Subcutaneous adipose tissue (tissue), 4 donors: Measurements from ENCODE around the gene TMEM223. TPM values are rescaled to one million over a fixed set of nuclear protein-coding genes. Genes with fewer than 3 reads are reported as not detected.

Source experiments
- total RNA-seq, 4 donors: library from RNA; depleted of rRNA; stranded (reverse); fragments of >200 nt; gene quantifications; one replicate each; pipeline ENCODE4 v1.1.0, GENCODE V29; 2016
- TF ChIP-seq, protein P1 (sequence below): fragments of 450-650 bp; IDR thresholded peaks from one replicate; pipeline ENCODE4 v1.5.1; 2016; ENCODE audit warnings: low read depth, mild to moderate bottlenecking, control low read depth, antibody characterized with exemption, moderate library complexity

Gene TMEM223
- total RNA-seq, 4 donors from 2014 or later, result 14.5 to 22.6 (median 19.3) TPM

- TF ChIP-seq, protein P1, sequence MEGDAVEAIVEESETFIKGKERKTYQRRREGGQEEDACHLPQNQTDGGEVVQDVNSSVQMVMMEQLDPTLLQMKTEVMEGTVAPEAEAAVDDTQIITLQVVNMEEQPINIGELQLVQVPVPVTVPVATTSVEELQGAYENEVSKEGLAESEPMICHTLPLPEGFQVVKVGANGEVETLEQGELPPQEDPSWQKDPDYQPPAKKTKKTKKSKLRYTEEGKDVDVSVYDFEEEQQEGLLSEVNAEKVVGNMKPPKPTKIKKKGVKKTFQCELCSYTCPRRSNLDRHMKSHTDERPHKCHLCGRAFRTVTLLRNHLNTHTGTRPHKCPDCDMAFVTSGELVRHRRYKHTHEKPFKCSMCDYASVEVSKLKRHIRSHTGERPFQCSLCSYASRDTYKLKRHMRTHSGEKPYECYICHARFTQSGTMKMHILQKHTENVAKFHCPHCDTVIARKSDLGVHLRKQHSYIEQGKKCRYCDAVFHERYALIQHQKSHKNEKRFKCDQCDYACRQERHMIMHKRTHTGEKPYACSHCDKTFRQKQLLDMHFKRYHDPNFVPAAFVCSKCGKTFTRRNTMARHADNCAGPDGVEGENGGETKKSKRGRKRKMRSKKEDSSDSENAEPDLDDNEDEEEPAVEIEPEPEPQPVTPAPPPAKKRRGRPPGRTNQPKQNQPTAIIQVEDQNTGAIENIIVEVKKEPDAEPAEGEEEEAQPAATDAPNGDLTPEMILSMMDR, result no peak
These were observed 31.9 kb upstream of the TMEM223 start for GRCh38 chr11:62823677-62824076.

DNA sequence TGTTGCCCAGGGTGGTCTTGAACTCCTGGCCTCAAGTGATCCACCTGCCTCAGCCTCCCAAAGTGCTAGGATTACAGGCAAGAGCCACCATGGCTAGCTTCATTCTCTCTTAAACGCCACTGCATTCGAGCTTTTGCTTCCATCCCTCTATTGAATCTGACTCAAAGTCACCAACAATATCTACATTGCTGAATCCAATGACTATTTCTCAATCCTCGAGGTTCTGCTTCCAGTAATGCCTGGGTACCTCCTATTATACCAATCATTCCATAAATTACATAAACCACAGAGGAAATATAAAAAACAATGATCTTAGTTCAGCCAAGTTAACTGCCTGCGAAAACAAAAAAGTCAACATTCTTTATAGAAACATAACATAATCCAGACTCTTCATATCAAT is 25.3 kb upstream of the TMEM223 start:
- TF ChIP-seq, protein P1, result no peak

DNA sequence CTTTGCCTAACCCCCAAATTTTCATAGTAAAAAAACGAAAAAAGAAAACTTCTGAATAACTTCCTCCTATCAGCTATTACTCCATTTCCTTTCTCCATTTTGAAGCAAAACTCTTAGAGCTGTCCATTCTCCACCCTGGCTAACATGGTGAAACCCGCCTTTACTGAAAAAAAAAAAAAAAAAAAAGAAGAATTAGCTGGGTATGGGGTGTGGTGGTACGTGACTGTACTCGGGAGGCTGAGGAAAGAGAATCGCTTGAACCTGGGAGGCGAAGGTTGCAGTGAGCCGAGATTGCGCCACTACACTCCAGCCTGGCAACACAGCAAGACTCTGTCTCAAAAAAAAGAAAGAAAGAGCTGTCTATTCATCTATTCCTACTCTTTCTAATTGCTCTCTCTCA is 24.8 kb upstream of the TMEM223 start:
- TF ChIP-seq, protein P1, result no peak

DNA sequence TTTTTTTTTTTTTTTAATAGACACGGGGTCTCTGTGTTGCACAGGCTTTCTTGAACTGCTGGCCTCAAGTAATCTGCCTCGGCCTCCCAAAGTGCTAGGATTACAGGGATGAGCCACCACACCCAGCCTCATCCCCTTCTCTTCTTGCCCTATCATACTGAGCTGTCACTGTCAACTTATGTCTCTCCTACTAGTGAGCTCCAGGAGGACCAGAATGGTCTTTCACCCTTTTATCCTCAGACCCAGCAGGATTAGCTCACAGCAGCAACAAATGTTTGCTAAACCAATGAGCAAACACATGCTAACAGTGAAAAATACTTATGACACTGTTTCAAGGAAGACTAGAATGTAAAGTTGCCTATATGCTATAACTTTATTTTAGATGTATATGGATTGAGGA is 19.9 kb upstream of the TMEM223 start:
- TF ChIP-seq, protein P1, result no peak

DNA sequence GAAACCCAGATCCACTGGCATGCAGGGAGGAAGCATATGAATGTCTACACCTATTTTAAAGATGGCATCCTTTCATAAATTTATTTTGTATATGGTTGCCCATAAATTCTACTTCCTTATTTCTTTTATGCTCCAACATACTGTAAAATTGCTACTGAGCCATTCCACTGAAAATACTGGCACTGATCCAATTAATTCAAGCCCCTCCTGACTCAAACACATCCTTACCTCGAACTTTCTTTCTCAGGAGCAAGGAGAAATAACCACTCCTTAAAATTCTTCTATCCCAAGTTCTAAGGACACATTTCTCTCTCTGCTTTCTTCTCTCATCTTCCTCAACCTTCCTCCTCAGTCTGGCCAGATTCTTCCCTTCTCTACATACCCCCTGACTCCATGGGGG is 18.9 kb upstream of the TMEM223 start:
- TF ChIP-seq, protein P1, result no peak

DNA sequence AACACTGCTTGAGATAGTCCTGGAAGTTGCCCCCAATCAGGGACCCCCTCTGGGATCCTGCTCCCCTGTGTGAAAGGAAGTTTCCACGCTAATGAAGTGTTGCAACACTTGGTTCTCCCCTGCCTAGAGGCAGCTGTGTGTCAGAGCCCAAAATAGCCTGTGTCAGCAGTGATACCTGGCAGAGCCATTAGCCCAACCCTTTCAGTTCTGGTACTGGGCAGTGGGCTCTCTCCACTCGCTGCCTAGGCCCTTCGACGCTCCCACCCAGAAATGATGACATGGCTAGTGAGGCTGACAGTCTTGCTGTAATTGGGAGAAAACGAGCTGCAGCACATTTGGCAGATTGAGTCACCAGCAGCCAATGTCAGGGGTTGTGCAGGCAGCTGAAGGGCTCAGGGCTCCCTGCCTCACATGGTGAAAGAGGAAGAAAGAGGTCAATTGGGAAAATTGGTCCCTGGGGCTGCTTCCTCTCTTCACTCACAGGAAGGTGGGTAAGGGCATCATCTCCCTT is 14.9 kb upstream of the TMEM223 start:
- TF ChIP-seq, protein P1, result no peak

DNA sequence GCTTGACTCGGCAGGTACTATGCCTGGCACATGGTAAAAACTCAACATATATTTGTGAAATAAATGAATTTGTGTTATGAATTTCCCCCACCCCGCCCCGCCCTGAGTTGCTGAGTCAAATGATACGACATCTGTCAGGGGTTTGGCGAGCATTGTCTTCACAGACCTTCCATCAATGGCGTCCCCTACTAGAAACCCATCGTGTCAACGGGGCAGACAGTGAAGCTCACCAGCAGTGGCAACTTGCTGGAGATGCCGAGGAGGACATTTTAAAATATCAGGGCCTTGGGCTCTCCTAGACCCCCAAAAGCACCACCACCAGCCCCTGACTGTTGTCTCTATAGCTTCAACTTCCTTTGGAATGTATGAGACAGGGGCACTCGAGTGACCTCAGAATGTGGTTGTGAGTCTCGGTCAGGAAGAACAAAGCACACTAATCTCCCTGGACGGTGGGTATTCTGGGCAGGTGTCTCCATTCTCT is 14.2 kb upstream of the TMEM223 start:
- TF ChIP-seq, protein P1, result no peak
